GM12865 (cell line): ENCODE results near the gene PQBP1.

ENCODE experiments used
- DNase-seq: peaks from one replicate; pipeline ENCODE4 v3.0.0; 2010; ENCODE audit warnings: low read depth
- H3K4me3 ChIP-seq: 2 replicates; pipeline ENCODE4 v1.5.1; 2011; ENCODE audit warnings: mild to moderate bottlenecking, low read depth, low read length, control low read depth
- TF ChIP-seq, protein P1 (sequence below): IDR thresholded peaks from 2 replicates; pipeline ENCODE4 v1.5.1; 2011; ENCODE audit warnings: low read length, control low read depth, low read depth, inconsistent platforms; ENCODE audit not compliant: insufficient read depth; ENCODE audit errors: missing control alignments

The PQBP1 gene

DNA sequence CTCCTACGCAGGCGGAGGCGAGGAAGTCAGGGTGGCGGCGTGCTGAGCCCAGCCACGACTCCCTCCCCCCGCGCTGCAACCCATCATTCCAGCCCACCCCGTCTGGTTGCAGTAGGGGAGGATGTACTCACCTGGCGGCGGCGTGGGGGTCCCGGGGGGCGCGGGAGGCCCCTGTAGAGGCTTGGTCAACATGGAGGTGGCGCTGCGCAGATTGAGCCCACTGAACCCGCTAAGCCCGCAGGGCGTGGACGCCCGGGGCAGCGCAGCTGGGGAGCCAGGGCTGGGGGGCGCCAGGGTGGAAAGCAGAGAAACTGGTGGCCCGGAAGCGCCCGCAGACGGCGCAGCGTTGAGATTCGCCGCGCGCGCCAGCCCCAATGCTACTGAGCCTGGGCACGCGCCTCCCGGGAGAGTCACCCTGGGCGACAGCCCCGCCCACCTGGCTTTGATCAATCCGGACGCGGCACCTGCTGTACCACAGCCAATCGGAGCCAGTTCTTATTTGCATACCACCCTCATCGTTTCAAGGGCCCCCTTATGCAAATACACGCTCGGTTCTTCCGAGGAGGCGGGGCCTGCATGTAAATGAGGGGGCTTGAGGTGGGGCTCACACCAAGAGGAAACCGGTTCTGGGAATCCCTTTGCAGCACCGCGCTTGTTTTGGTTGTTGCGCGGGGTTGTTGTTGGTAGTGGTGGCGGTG is 21.1 kb downstream of the PQBP1 start, which contains the start of gene PIM2:
TSS of gene PIM2 (minus strand) at position 382 of the 698 bp plus-strand sequence. CDS start at position 192, 190 bp downstream.
- peak; percentile 97 for DNase-seq
- H3K4me3 ChIP-seq: peak within 1 kb of the TSS; percentile 89
- TF ChIP-seq, protein P1, sequence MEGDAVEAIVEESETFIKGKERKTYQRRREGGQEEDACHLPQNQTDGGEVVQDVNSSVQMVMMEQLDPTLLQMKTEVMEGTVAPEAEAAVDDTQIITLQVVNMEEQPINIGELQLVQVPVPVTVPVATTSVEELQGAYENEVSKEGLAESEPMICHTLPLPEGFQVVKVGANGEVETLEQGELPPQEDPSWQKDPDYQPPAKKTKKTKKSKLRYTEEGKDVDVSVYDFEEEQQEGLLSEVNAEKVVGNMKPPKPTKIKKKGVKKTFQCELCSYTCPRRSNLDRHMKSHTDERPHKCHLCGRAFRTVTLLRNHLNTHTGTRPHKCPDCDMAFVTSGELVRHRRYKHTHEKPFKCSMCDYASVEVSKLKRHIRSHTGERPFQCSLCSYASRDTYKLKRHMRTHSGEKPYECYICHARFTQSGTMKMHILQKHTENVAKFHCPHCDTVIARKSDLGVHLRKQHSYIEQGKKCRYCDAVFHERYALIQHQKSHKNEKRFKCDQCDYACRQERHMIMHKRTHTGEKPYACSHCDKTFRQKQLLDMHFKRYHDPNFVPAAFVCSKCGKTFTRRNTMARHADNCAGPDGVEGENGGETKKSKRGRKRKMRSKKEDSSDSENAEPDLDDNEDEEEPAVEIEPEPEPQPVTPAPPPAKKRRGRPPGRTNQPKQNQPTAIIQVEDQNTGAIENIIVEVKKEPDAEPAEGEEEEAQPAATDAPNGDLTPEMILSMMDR: no peak

DNA sequence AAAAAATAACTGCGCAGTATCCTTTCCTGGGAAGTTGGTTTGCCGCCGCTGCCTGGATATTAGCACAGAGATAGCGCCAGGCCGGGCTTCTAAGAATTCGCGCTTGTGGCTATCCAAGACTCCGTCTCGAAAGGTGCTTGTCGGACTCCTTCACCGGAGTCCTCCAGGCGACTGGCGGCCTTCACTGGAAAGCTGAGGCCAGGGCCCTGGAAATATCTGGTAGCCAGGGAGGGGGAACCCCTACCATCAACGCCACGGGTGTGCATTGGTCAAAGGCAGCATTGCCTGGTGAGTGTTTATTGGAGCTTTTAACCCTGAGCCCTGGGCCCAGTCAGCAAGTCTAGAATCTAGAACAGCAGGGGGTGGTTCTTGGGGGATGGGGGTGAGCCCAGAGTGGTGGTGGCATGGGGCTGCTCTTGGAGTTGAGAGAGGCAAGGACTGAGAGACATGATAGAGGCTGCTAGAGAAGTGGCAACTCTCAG is 21.7 kb downstream of the PQBP1 start:
- TF ChIP-seq, protein P1: no peak
- peak; percentile 44 for DNase-seq
- peak overlapping the region; percentile 80 for H3K4me3 ChIP-seq

DNA sequence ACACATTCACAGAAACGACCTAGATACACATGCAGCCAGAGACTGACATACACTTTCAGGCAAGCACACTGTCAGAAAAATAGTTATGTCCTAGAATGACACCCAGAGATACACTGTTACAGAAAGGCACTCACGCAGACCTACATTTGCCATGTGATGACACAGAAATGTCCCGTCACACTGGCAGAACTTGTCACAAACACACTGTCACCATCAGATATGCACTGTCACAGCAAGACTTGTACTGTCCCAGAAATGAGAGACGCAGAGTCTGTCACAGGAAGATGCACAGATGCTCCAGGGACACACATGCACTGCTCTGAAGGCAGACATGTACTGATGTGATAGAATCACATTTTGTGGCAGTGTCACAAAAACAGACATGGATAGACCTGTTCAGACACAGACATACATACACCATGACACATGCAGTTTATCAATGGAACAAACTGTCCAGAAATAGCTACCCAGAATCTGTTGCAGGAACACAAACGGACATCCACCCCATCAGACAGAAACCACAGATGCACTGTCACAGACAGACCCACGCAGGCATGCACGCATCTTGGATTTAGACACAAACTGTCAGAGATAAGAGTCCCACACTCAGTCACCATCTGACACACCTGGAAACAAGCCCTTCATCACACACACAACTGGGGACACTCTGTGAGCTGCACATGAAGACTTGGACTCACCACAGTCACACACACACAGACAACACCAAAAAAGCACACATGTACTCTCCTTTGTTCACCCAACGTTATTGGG is 22.4 kb downstream of the PQBP1 start:
- peak overlapping the region; percentile 80 for H3K4me3 ChIP-seq
- DNase-seq: peak; percentile 18
- TF ChIP-seq, protein P1: no peak

DNA sequence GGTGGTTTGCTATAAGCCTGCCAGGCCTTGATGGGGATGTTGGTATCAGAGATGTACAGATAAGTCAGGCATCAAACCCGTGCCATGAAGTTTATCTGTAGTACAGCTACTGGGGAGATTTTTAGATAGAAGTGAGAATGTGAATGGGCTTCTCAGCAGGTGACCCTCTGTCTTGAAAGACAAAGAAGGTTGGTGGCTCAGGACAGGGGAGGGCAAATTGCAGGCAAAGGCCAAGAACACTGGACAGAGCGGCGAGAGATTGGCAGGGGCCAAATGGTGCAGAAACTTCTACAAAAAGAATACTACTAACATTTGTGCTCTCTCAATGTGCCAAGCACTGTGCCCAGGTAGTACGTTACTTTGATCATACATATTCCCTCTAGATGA is 23.0 kb downstream of the PQBP1 start:
- peak overlapping the region; percentile 80 for H3K4me3 ChIP-seq
- DNase-seq: no peak
- TF ChIP-seq, protein P1: no peak

DNA sequence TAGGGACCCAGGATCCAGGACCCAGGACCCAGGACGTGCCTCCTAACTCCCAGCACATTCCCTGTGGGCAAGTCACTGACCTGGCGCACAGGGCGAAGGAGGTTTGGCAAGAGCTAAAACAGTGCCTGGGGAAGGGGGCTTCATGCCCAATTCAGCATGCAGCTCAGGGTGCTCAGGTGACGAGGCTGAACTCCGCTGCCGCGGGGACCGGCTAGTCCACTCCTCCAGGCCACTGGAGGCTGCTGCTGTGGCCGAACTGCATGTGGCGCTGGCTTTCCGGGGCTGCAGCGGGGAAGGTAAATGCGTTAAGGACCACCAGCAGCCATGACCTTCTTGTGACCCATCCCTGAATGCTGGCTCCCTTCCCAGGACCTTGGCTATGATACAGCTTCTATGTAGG is 26.0 kb downstream of the PQBP1 start:
- TF ChIP-seq, protein P1: no peak
- no peak overlapping the region for H3K4me3 ChIP-seq
- DNase-seq: no peak

DNA sequence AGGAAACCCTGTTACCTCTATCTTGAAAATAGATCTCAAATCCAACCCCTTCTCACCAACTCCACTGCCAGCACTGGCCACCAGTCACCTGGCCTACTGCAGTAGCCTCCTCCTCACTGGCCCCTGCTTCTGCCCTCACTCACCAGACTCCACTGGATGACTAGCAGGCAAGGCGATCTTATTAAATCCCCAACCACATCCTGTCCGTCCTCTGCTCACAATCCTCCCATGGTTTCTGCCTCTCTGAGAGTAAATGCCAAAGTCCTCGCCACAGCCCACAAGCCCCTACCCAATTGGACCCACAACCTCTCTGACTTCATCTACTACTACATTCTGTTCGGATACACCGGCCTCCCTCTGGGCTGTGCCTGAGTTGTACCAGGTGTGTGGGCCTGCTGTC is 26.5 kb downstream of the PQBP1 start:
- no peak for DNase-seq
- H3K4me3 ChIP-seq: no peak overlapping the region
- TF ChIP-seq, protein P1: no peak

DNA sequence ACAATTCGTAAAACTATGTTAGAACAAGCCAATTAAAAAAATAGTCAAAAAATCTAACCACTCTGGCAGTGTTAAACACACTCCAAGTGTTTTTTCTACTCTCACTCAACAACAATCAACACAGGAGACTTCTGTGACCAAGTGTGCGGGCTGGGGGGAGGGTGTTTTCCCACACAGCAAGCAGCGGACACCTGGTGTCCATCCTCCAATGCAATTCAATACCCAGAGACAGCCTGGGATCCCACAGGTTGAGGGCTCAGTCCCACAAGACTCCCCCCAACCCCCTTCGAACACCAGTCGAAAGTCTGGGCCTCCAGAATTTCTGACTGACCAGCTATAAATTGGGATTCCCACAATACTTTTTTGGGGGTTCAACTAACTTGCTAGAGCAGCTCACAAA is 29.4 kb downstream of the PQBP1 start:
- no peak for DNase-seq
- TF ChIP-seq, protein P1: no peak
- H3K4me3 ChIP-seq: no peak overlapping the region
